T-helper 22 cell (primary cell): Measurements from ENCODE around the gene ZNF730.
"Not testable (repeated sequence)": the region's sequence is repeated elsewhere in the genome, so short reads cannot be mapped to it uniquely, and the experiment has no call there.

Source experiments
- DNase-seq: peaks from one replicate; pipeline ENCODE4 v3.0.0-alpha.2; 2020; ENCODE audit warnings: low read depth

The ZNF730 gene

DNA sequence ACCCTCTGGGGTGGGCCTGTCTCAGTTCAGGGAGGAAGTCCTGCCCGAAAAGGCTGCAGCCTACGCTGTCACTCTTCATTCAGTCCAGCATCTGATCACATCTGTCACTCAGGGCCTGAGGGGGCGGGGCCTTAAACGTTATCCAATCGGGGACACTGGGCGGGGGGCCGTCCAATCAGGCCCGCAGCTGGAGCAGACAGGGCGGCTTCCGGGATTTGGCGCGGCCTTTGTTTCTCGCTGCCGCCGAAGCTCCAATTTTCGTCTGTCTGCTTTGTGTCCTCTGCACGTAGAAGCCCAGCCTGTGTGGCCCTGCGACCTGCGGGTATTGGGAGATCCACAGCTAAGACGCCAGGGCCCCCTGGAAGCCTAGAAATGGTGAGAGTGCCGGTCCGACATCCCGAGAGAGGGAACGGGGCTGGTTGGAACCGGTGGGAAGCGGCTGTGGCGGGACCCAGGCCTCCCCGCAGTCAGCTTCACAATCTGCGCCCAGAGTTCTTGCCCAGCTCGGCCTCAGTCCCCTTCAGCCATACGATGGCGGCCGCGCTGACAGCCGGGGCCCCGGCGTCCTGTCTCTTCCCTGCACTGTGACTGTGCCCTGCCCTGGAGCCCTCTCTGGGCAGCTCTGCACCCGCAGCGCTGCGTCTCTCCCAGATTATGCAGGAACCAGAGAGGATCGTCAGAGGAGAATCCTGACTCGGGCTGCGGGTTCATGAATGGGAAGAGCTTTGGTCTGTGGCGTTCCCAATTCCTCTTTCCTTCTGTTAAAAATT, at the start of gene ZNF730:
Gene ZNF730 (plus strand): TSS at position 224 of the 770 bp plus-strand sequence. CDS start 149 bp downstream, at position 373.
- DNase-seq = peak; percentile 9

DNA sequence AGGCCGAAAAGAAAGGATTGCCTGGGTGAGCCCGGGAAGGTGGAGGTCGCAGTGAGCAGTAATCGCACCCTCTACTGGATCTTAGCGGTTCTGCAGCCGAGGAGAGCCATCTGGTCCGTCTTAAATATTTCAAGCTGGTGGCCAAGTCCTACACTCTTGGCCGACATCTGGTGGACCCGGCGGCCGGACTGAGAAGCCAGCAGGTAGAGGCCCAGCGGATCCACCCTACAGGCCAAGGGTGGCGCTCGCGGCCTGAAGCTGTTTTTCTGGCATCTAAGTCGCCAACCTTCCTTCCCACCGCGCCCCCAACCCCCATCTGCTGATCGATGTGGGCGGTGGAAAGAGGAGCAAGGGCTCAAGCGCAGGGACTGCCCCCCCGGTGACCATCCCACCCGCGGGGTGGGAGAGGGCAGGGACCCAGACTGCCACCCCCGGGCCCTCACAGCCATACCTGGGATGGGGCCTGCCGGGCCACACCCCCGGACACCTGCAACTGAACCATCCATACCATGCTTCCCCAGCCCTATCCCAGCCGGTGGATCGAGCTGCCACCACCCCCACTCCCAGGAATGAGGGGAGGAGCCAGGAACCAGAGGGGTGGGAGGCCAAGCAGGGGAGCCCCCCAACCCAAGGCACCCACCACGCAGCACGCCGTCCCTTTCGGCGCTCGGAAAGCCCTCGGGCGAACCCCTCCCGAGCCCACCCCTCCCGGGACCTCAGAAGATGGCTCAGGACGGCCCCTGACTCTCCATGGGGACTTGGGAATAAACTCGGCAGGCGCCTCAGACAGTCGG, 46.3 kb upstream of the ZNF730 start:
- DNase-seq = no peak

DNA sequence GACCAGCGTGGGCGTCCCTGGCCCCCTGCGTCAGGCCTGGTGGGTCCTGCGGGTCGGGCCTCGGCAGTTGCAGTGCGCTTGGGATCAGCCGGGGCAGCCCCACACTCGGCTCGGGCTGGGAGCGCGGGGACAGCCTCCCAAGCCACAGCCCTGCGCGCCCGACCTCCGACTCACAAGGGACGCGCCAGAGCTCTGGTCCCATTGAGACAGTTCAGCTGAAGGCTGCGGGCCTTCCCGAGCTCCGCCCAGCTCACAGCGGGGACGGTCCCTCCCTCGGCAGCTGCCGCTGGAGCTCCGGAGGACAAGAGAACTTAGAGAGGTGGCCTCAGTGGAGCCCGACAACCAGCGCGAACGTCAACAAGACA, 45.7 kb upstream of the ZNF730 start:
- DNase-seq = no peak

DNA sequence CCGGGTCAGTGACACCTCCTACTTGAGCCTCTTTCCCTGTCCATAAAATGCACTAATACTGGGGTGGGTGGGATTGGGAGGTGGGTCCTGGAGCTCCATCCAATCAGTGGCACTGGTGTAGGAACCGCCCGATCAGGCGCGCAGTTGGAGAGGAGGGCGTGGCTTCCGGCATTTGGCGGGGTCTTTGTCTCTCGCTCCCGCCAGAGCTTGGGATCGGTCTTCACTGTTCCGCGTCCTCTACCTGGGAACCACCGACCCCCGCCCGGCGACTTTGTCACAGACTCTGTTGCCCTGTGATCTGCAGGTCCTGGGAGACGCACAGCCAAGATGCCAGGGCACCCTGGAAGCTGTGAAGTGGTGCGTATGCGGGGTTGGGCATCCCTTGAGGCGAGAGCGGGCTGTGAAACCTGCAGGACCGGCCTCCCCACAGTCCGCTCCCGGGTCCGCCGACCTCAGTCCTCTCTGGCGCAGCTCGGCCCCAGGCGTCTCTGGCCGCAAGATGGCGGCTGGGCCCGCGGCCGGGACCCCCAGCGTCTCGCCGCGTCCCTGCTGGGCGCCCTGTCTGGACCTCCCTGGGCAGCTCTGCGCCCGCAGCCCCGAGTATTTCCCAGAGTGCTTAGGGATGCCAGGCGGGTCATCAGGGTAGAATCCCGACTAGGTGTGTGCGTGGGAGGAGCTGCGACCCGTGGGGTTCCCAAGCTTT, 41.6 kb upstream of the ZNF730 start:
- DNase-seq = no peak

DNA sequence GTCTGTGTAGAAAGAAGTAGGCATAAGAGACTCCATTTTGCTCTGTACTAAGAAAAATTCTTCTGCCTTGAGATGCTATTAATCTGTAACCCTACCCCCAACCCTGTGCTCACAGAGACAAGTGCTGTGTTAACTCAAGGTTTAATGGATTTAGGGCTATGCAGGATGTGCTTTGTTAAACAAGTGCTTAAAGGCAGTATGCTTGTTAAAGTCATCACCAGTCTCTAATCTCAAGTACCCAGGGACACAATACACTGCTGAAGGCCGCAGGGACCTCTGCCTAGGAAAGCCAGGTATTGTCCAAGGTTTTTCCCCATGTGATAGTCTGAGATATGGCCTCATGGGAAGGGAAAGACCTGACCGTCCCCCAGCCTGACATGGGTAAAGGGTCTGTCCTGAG, 39.0 kb upstream of the ZNF730 start:
- not testable (repeated sequence) for DNase-seq

DNA sequence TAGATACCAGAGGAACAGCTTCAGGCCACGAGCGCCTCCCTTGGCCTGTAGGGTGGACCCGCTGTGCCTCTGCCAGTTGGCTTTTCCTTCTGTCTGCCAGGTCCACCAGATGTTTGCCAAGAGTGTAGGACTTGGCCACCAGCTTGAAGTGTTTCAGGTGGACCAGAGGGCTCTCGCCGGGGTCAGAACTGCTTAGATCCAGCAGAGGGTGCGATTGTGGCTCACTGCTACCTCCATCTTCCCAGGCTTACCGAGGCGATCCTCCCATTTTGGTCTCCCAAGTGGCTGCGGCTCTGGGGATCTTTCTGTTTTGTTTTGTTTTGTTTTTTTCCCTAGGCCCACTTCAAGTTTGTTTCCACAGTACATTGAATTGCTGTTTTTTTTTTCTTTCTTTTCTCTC, 23.0 kb upstream of the ZNF730 start:
- no peak for DNase-seq

DNA sequence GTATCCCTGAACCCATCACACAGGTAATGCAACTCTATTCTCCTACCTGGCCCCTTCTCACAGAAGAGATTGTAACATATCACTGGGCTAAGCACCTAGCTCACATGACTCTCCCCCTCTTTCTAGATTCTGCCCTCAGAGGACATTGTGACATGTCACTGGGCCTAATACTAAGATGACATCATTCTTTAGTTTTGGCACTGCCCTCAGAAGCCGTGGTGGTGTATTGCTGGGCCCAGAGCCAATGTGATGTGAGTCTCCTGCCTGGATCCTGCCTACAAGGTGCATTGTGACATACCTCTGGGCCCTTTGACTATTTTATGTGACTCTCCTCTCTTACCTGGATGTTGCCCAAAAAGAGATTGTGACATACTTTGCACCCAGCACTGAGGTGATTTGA, 21.4 kb upstream of the ZNF730 start:
- no peak for DNase-seq

DNA sequence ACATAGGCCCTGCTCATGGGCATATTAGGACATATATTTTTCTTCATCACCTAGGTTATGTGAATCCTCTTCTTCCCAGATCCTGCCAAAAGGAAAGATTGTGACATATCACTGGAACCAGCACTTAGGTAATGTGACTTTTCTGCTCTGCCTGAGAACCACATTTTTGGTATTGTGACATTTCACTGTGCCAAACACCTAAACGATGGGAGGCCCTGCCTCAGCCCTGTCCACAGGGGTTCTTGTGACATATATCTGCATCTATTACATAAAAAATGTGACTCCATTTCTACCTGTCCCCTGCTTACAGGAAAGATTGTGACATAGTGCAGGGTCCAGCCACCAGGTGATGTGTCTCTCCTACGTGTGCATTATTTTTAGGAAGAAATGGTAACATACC, 18.5 kb upstream of the ZNF730 start:
- no peak for DNase-seq

DNA sequence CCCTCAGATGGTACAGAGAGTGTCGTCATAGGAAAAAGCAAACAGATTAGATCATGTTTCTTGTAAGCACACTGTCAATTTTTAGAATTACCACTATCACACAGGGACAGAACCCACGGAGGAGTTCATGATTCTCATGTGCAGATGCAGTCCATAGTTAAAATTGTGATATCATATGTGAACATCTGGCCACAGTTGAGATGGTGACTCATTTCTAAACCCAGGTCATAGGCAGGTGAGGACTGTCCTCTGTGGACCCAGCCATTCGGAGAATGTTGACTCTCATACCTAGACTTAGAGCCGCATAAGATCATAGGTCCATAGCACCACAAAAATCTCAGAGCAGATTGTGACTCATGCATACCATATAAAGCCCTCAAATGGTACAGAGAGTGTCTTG, 17.8 kb upstream of the ZNF730 start:
- DNase-seq = no peak

DNA sequence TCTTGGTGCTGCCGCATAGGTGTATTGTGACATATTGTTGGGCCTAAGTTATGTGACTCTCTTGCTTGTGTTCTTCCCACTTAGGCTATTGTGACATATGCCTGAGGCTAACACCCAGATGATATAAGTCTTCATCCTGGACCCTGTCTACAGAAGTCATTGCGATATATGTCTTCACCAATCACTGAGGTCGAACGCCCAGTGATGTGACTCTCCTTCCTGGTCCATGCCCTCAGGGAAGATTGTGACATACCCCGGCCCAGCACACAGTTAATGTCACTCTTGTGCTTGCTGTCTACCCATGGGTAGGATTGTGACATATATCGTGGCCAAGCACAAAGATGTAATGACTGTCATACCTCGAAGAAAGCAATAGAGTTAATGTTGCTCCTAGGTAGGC, 16.9 kb upstream of the ZNF730 start:
- DNase-seq = no peak

DNA sequence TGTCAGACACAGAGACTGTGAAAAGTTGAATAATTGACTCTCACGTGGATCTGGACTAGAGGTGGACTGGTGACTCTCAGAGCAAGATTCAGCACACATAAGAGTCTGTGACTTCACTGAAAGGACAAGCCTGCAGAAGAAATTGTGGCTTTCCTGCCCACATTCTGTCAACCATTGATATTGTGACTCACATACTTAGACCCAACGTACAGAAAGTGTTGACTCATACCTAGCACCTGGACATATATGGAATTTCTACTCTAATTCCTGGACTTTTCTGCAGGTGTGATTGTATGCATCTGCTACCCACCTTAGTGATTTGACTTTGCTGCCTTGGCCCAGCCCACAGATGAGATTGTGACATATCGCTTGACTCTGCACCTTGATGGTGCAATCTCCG, 15.6 kb upstream of the ZNF730 start:
- no peak for DNase-seq

DNA sequence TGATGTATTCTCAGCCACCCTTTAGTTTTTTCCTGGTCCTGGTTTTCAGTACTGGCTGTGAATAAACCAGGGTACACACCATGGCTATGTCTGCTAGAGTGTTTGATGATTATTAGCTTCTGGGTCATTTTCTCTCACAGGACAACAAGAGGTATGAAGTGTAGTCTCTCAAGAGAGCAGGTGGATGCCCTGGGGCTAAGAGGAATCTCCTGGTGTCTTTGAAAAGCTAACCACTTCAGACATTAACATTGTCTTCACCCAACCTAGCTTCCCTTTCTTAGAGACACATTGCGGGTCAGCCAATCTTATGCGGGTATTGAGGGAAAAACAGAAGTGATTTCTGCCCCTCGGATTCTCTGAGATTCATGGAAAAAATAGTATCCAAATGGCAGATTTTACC, 1.6 kb downstream of the ZNF730 start:
- DNase-seq = no peak

DNA sequence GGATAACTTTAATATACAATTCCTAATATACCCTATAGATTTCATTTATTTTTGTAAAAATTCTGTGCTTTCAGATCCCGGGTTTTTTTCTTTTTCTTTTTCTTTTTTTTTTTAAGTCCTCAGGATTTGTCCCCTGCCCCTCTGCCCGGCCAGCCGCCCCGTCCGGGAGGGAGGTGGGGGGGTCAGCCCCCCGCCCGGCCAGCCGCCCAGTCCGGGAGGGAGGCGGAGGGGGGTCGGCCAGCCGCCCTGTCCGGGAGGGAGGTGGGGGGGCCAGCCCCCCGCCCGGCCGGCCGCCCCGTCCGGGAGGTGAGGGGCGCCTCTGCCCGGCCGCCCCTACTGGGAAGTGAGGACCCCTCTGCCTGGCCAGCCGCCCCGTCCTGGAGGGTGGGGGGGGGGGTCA, 17.4 kb downstream of the ZNF730 start:
- DNase-seq = not testable (repeated sequence)

DNA sequence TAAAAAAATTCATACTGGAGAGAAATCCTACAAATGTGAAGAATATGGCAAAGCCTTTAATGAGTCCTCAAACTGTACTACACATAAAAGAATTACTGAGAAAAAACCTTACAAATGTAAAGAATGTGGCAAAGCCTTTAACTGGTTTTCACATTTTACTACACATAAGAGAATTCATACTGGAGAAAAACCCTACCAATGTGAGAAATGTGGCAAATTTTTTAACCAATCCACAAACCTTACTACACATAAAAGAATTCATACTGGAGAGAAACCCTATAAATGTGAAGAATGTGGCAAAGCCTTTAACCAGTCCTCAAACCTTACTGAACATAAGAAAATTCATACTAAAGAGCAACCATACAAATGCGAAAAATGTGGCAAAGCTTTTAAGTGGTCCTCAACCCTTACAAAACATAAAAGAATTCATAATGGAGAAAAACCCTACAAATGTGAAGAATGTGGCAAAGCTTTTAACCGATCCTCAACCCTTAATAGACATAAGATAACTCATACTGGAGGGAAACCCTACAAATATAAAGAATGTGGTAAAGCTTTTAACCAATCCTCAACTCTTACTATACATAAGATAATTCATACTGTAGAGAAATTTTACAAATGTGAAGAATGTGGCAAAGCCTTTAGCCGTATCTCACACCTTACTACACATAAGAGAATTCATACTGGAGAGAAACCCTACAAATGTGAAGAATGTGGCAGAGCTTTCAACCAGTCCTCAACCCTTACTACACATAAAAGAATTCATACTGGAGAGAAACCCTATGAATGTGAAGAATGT, 29.0 kb downstream of the ZNF730 start:
- no peak for DNase-seq

DNA sequence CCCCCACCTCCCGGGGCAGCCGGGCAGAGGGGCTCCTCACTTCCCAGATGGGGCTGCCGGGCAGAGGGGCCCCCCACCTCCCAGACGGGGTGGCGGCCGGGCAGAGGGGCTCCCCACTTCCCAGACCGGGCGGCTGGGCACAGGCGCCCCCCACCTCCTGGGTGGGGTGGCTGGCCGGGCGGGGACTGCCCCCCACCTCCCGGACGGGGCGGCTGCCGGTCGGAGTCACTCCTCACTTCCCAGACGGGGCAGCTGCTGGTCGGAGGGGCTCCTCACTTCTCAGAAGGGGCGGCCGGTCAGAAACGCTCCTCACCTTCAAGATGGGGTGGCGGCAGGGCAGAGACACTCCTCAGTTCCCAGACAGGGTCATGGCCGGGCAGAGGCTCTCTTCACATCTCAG, 43.9 kb downstream of the ZNF730 start:
- DNase-seq = no peak

DNA sequence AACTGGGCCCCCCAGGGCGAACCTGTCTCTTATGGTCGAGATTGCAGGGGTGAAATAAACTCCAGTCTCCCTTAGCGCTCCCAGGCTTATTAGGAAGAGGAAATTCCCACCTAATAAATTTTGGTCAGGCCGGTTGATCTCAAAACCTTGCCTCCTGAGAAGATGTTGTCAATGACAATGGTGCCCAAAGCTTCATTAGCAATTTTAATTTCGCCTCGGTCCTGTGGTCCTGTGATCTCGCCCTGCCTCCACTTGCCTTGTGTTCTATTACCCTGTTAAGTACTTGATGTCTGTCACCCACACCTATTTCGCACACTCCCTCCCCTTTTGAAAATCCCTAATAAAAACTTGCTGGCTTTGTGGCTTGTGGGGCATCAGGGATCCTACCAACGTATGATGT, 51.5 kb downstream of the ZNF730 start:
- not testable (repeated sequence) for DNase-seq

DNA sequence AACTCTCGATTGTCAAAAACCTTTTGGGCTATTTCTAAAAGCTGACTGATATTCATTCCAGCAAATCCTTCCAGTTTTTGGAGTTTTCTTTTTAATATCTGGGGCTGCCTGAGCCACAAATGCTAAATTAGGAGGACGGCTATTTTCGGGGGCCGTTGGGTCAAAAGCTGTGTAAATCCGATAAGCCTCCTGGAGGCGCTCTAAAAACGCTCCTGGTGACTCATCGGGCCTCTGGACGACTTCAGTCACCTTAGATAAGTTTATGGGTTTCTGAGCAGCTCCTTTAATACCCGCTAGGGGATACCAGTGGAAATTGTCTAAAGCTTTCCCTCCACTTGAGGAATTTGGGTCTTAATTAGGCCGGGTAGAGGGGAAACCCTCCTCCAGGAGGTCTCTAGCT, 66.4 kb downstream of the ZNF730 start:
- no peak for DNase-seq

DNA sequence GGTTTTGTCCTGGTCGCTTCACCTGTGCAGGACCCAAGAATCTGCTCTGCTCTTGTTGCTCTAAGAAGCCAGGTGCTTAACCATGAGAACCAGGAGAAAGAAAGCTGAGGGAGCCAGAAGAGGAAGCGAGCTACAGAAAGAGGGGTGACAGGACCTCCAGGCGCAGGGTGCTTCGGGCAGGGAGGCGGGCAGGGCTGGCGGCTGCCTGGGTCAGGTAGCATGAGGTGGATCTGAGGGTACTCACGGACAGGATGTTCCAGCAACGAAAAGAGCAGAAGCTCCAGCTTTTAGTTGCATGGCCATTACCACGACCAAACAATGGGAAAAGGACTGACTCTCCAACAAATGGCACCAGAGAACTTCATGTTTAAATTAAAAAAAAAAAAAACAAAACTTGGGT, 73.5 kb downstream of the ZNF730 start:
- DNase-seq = no peak
